Tibial nerve (tissue), 4 donors: Measurements from ENCODE around the gene JAML. TPM values are rescaled to one million over a fixed set of nuclear protein-coding genes. Genes with fewer than 3 reads are reported as not detected.

ENCODE experiments used
- DNase-seq, 2 donors: peaks; one replicate each; pipeline ENCODE4 v3.0.0-alpha.2; 2019; ENCODE audit warnings: low spot score in 2 of 2
- H3K27ac ChIP-seq, 4 donors: fragments of 200-600 bp; sonication (generic) in 3 of 4; one replicate each; pipeline ENCODE4 v1.5.1; 2017 to 2019; ENCODE audit warnings: mild to moderate bottlenecking in 1 of 4
- H3K27me3 ChIP-seq, 2 donors: fragments of 200-600 bp; sonication (generic) in 1 of 2; one replicate each; pipeline versions ENCODE4 v1.5.1 to v1.6.0; 2017 to 2019
- H3K36me3 ChIP-seq, 3 donors: fragments of 200-600 bp; sonication (generic); one replicate each; pipeline ENCODE4 v1.5.1; 2018 to 2019
- H3K4me1 ChIP-seq, 4 donors: fragments of 200-600 bp; sonication (generic) in 3 of 4; one replicate each; pipeline ENCODE4 v1.5.1; 2017 to 2019
- H3K4me3 ChIP-seq, 4 donors: fragments of 200-600 bp; sonication (generic) in 3 of 4; one replicate each; pipeline ENCODE4 v1.5.1; 2017 to 2019; ENCODE audit warnings: mild to moderate bottlenecking in 1 of 4, moderate library complexity in 1 of 4
- H3K9me3 ChIP-seq, 4 donors: fragments of 200-600 bp; sonication (generic) in 3 of 4; one replicate each; pipeline ENCODE4 v1.5.1; 2017 to 2019
- EP300 ChIP-seq, 2 donors: sonication (generic); formaldehyde crosslinking; IDR thresholded peaks; one replicate each; pipeline ENCODE4 v1.6.1; 2017; ENCODE audit warnings: antibody characterized with exemption in 2 of 2, mild to moderate bottlenecking in 1 of 2
- POLR2A ChIP-seq, 2 donors: fragments of 450-650 bp; IDR thresholded peaks; one replicate each; pipeline ENCODE4 v1.6.1; 2017; ENCODE audit warnings: antibody characterized with exemption in 2 of 2, mild to moderate bottlenecking in 2 of 2, moderate library complexity in 2 of 2
- WGBS, 2 donors: methylation state at CpG; one replicate each; pipeline ENCODE4 v1.1.5; 2018; 5-methylcytosine and 5-hydroxymethylcytosine counted together
- total RNA-seq, 4 donors: library from RNA; depleted of rRNA; stranded (reverse); fragments of >200 nt; gene quantifications; one replicate each; pipeline ENCODE4 v1.1.0, GENCODE V29; 2016
- TF ChIP-seq, protein P1 (sequence below), 5 experiments: fragments of 200-600 bp in 3 of 5; fragments of 450-650 bp in 2 of 5; sonication (generic) in 3 of 5; IDR thresholded peaks; one replicate each; pipeline ENCODE4 v1.5.1; 2016 to 2019; ENCODE audit warnings: antibody characterized with exemption in 5 of 5, mild to moderate bottlenecking in 3 of 5, moderate library complexity in 2 of 5

Gene JAML
- total RNA-seq, 4 donors from 2014 or later: 0.60 to 4.5 (median 3.9) TPM

DNA sequence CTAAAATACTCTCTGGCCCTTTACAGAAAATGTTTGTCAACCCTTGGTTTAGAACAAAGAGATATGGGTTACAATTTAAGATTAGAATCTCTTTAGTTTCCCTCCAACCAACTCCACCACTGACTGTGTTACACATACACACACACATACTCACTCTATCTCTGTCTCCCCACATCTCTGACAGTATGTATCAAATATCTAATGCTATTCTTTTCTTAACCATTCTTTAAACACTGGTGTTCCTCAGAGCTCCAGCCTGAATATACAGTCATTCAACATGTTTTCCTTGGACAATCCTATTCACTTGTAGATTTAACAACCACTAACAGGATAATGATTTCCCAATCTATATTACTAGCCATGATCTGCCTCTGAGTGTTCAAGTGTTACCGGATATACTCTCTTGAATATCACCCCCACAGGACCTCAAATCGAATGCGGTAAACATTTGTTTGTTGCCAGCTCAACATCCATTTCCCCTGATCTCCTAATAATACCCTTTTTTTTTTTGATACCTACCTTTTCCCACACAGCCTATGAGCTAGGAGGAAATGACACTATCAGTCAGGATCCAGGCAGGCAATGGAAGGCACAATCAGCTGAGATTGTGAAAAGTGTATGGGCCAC is 21.2 kb upstream of the JAML start:
- no peak overlapping the region for H3K27ac ChIP-seq

GRCh38 chr11:118243993-118244762 is 19.4 kb upstream of the JAML start:
- Histone ChIP-seq H3K4me3 (no peak overlapping the region), H3K4me1 (peaks cover 0 to 5% (median 1%) of the 10 kb centered on the region in 4 donors), H3K27ac (no peak overlapping the region), H3K36me3 (no peaks in the 10 kb centered on the region), H3K27me3 (peaks cover 0 to 15% of the 10 kb centered on the region in 2 donors), H3K9me3 (no peaks in the 10 kb centered on the region)
- DNase-seq: no peak
- TF ChIP-seq POLR2A (IDR thresholded peaks at IDR 0.05): no peak
- TF ChIP-seq EP300 (IDR thresholded peaks at IDR 0.05): no peak
- TF ChIP-seq, protein P1, sequence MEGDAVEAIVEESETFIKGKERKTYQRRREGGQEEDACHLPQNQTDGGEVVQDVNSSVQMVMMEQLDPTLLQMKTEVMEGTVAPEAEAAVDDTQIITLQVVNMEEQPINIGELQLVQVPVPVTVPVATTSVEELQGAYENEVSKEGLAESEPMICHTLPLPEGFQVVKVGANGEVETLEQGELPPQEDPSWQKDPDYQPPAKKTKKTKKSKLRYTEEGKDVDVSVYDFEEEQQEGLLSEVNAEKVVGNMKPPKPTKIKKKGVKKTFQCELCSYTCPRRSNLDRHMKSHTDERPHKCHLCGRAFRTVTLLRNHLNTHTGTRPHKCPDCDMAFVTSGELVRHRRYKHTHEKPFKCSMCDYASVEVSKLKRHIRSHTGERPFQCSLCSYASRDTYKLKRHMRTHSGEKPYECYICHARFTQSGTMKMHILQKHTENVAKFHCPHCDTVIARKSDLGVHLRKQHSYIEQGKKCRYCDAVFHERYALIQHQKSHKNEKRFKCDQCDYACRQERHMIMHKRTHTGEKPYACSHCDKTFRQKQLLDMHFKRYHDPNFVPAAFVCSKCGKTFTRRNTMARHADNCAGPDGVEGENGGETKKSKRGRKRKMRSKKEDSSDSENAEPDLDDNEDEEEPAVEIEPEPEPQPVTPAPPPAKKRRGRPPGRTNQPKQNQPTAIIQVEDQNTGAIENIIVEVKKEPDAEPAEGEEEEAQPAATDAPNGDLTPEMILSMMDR (IDR thresholded peaks at IDR 0.05): no peak
- WGBS, 2 donors: 73 to 74% methylated on average over 3 of the region's 3 CpGs

More for the DNA sequence above, 21.2 kb upstream of the JAML start:
- Histone ChIP-seq H3K27me3 (peaks cover 0 to 30% of the 10 kb centered on the region in 2 donors), H3K4me1 (peaks cover 0 to 3% (median 0%) of the 10 kb centered on the region in 4 donors), H3K36me3 (no peaks in the 10 kb centered on the region), H3K9me3 (no peaks in the 10 kb centered on the region), H3K4me3 (no peak overlapping the region)
- no peak for DNase-seq
- TF ChIP-seq, protein P1 (IDR thresholded peaks at IDR 0.05): no peak
- TF ChIP-seq EP300 (IDR thresholded peaks at IDR 0.05) (no peak), POLR2A (IDR thresholded peaks at IDR 0.05) (no peak)
- 87 to 88% methylated on average over 3 of the region's 3 CpGs for WGBS, 2 donors

DNA sequence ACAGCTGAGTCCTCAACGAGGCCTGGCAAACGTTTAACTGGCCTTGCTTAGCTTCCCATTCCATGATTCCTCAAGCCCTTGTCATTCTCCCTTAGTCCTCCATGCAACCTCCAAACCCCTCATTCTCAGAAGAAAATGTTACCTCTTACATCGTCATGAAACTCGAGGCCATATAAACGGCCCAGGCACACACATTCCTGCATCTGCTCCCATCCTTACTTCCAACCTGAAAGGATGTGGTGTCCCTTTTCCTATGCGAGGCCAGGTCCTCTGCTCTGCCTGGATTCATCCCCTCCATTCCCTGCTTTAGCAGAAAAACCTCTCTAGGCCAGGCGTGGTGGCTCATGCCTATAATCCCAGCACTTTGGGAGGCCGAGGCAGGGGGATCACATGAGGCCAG is 18.4 kb upstream of the JAML start:
- Histone ChIP-seq H3K36me3 (no peaks in the 10 kb centered on the region), H3K9me3 (no peaks in the 10 kb centered on the region), H3K27me3 (peaks cover 0 to 10% of the 10 kb centered on the region in 2 donors), H3K4me3 (no peak overlapping the region), H3K27ac (no peak overlapping the region), H3K4me1 (peaks cover 0 to 5% (median 1%) of the 10 kb centered on the region in 4 donors)
- TF ChIP-seq POLR2A (IDR thresholded peaks at IDR 0.05): no peak
- TF ChIP-seq, protein P1 (IDR thresholded peaks at IDR 0.05): no peak
- TF ChIP-seq EP300 (IDR thresholded peaks at IDR 0.05): no peak
- WGBS, 2 donors: 48 to 75% methylated on average over 6 to 7 of the region's 8 CpGs
- DNase-seq: no peak

- TF ChIP-seq POLR2A (IDR thresholded peaks at IDR 0.05): no peak
- TF ChIP-seq, protein P1 (IDR thresholded peaks at IDR 0.05): no peak
- TF ChIP-seq EP300 (IDR thresholded peaks at IDR 0.05): no peak
- Histone ChIP-seq H3K4me3 (no peak overlapping the region), H3K9me3 (no peaks in the 10 kb centered on the region), H3K36me3 (no peaks in the 10 kb centered on the region), H3K27ac (peak overlapping the region in 3 of 4 donors; percentile 41 to 66 (median 58)), H3K4me1 (peaks cover 0 to 5% (median 1%) of the 10 kb centered on the region in 4 donors), H3K27me3 (peaks cover 0 to 7% of the 10 kb centered on the region in 2 donors)
- no peak for DNase-seq
- WGBS, 2 donors: 73 to 77% methylated on average over 1 of the region's 1 CpG
Measured at GRCh38 chr11:118241764-118242098, 16.9 kb upstream of the JAML start.
